C4-2B (cell line): ENCODE data around the gene UTS2R.

ENCODE experiments used
- H3K27ac ChIP-seq: fragments of 450-650 bp; 2 replicates; pipeline ENCODE4 v1.5.1; 2017
- ZFX ChIP-seq: fragments of 450-650 bp; IDR thresholded peaks from 2 replicates; pipeline ENCODE4 v1.6.1; 2017
- TF ChIP-seq, protein P1 (sequence below): fragments of 450-650 bp; conservative IDR thresholded peaks from 2 replicates; pipeline ENCODE4 v1.5.1; 2017; ENCODE audit warnings: mild to moderate bottlenecking

UTS2R gene

DNA sequence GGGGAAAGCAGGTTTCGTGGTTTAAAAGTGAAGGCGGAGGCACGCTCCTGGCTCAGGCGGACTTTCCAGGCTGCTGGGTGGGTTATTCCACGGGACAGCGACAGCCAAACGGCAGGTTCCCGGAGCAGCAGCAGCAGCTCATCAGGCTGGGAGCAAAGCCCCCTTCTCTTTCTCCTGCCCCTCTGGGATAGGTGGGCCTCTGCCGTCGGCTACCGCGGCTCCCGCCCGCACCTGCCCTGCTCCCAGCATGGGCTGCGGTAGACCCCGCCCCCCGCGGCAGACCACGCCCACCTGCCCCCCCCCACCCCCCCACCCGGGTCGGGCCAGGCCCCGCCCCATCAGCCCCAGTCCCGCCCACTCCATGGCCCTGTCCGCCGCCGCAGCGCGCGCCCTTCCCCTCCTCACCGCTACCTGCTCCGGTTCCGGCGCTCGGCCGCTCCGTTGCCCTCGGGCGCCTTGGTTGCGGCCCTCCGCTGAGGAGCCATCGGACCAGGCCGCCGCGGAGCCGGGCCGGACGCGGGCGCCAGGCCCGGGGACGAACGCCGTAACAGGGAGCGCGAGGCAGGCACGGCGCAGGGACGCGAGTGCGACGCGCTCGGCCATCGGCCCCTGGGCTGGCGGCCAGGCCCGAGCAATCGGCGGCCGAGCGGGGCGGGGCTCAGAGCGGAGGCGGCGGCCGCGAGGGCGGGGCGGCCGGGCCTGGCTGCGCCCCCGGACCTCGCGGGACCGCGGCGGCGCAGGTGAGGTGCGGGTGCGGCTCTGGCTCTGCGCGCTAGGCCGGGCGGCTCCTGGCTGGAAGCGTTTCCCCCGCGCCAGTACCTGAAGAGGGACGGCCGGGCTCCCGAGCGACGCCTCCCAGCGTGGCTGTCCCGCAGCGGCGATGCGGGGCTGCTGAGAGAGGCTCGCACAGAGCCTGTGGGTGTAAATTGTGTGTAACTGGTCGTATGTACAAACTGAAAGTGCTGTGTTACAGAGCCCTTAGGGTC, 46.7 kb downstream of the UTS2R start, which contains the start of the genes HEXD and OGFOD3:
Gene HEXD (plus strand): TSS at position 347 of the 986 bp plus-strand sequence. CDS start 1,453 bp downstream, outside the sequence.
Gene OGFOD3 (minus strand): TSS at position 586 of the 986 bp plus-strand sequence. CDS start 101 bp downstream, at position 485.
- H3K27ac ChIP-seq = peak within 1 kb of the TSS; percentile 72
- TF ChIP-seq, protein P1, sequence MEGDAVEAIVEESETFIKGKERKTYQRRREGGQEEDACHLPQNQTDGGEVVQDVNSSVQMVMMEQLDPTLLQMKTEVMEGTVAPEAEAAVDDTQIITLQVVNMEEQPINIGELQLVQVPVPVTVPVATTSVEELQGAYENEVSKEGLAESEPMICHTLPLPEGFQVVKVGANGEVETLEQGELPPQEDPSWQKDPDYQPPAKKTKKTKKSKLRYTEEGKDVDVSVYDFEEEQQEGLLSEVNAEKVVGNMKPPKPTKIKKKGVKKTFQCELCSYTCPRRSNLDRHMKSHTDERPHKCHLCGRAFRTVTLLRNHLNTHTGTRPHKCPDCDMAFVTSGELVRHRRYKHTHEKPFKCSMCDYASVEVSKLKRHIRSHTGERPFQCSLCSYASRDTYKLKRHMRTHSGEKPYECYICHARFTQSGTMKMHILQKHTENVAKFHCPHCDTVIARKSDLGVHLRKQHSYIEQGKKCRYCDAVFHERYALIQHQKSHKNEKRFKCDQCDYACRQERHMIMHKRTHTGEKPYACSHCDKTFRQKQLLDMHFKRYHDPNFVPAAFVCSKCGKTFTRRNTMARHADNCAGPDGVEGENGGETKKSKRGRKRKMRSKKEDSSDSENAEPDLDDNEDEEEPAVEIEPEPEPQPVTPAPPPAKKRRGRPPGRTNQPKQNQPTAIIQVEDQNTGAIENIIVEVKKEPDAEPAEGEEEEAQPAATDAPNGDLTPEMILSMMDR = no peak; the same call in 1 of the 2 replicates
- peak; percentile 90; the same call in 1 of the 2 replicates for TF ChIP-seq ZFX

- TF ChIP-seq ZFX = no peak
- TF ChIP-seq, protein P1 = no peak
- no peak overlapping the region for H3K27ac ChIP-seq
These were observed 48.0 kb downstream of the UTS2R start for GRCh38 chr17:82419540-82419939.

DNA sequence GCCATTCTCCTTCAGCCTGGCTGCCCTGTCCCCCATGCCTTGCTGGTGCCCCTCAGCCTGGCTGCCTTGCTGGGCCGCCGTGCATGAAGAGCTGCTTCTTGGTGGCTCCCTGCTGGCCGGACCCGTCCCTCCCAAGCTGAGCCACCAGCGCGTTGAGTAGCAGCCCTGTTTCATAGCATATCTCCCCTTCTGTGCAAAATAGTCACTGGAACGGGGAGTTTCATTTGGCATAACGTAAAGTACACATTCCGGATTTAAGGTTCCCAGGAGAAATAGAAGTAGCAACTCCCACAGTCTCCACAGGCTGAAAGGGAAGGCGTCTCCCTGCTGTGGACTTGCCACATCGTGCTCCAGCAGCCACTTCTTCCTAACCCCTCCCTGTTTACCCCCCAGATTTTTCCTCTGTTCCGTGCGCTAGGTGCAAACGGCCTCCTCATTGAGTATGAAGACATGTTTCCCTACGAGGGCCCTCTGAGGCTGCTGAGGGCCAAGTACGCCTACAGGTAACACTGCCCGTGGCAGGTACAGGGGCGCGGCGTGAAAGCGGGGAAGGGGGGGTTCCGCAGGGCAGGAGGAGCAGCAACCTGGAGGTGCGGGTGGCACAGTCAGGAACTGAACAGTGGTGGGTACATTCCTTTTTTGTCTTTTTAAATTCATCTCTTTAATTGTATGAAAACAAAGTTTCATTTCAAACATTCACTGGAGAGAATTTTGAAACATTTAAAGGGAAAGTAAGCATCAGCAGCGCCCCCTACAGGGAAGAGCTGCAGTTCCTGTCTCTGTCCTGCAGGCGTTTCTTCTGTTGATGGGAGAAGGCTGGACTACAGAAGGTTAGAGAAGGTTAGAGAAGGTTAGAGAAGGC, 52.7 kb downstream of the UTS2R start:
- TF ChIP-seq, protein P1 = peak; percentile 83
- no peak for TF ChIP-seq ZFX
- no peak overlapping the region for H3K27ac ChIP-seq

- TF ChIP-seq ZFX = no peak
- TF ChIP-seq, protein P1 = no peak; the same call in 1 of the 2 replicates
- no peak overlapping the region for H3K27ac ChIP-seq
These were observed 53.2 kb downstream of the UTS2R start for GRCh38 chr17:82424863-82425159.
